GM11168 (cell line): ENCODE measurements around the gene CSH2.
"Not testable (repeated sequence)": the region's sequence is repeated elsewhere in the genome, so short reads cannot be mapped to it uniquely, and the experiment has no call there.

Experiments
- in situ Hi-C: fragments of 300-500 bp; cut with MboI; formaldehyde crosslinking; loops from one replicate; pipeline ENCODE4 v1.12.0; 2022; ENCODE audit warnings: low sequenced_read_pairs; ENCODE audit not compliant: unreplicated experiment

The CSH2 gene

GRCh38 chr17:63866625-63867024 is 6.9 kb downstream of the CSH2 start:
- in situ Hi-C loops: not testable (repeated sequence)

GRCh38 chr17:63859257-63859656 is 14.2 kb downstream of the CSH2 start:
- in situ Hi-C loops: no loop called here

- in situ Hi-C loops: not testable (repeated sequence)
Measured at GRCh38 chr17:63856425-63856824, 17.1 kb downstream of the CSH2 start.

GRCh38 chr17:63855185-63855584 is 18.3 kb downstream of the CSH2 start:
- in situ Hi-C loops: no loop called here

- in situ Hi-C loops: no loop called here
Measured at GRCh38 chr17:63854709-63855108, 18.8 kb downstream of the CSH2 start.

GRCh38 chr17:63853260-63853659 is 20.2 kb downstream of the CSH2 start:
- in situ Hi-C loops: no loop called here

GRCh38 chr17:63850401-63850800 is 23.1 kb downstream of the CSH2 start:
- in situ Hi-C loops: no loop called here

- in situ Hi-C loops: no loop called here
Measured at GRCh38 chr17:63848834-63849689, 24.4 kb downstream of the CSH2 start.

- in situ Hi-C loops: no loop called here
Measured at GRCh38 chr17:63847525-63848249, 25.8 kb downstream of the CSH2 start.

- in situ Hi-C loops: no loop called here
Measured at GRCh38 chr17:63845509-63845908, 28.0 kb downstream of the CSH2 start.

GRCh38 chr17:63843910-63844677 is 29.4 kb downstream of the CSH2 start:
- in situ Hi-C loops: no loop called here

- in situ Hi-C loops: not testable (repeated sequence)
Measured at GRCh38 chr17:63843387-63843888, 30.0 kb downstream of the CSH2 start.

GRCh38 chr17:63842540-63843386 is 30.7 kb downstream of the CSH2 start, which contains the start of gene SMARCD2:
TSS of gene SMARCD2 (minus strand) at chr17:63842685. CDS start at chr17:63842674, 11 bp downstream.
- in situ Hi-C loops: no loop called here

- in situ Hi-C loops: no loop called here
Measured at GRCh38 chr17:63842173-63842539, 31.3 kb downstream of the CSH2 start.

- in situ Hi-C loops: no loop called here
Measured at GRCh38 chr17:63841350-63842172, 31.9 kb downstream of the CSH2 start.

GRCh38 chr17:63840591-63841349 is 32.7 kb downstream of the CSH2 start:
- in situ Hi-C loops: no loop called here

- in situ Hi-C loops: no loop called here
Measured at GRCh38 chr17:63838631-63839171, 34.8 kb downstream of the CSH2 start.
